HG02588 (cell line): ENCODE measurements around the gene SLC25A34.

Source experiments
- ATAC-seq: cut with Tn5 transposase; IDR thresholded peaks from one replicate; pipeline ENCODE4 v1.9.1; 2021; ENCODE audit warnings: mild to moderate bottlenecking, moderate library complexity; ENCODE audit not compliant: unreplicated experiment

SLC25A34 gene

GRCh38 chr1:15712168-15712567 is 23.9 kb upstream of the SLC25A34 start:
- no peak for ATAC-seq

DNA sequence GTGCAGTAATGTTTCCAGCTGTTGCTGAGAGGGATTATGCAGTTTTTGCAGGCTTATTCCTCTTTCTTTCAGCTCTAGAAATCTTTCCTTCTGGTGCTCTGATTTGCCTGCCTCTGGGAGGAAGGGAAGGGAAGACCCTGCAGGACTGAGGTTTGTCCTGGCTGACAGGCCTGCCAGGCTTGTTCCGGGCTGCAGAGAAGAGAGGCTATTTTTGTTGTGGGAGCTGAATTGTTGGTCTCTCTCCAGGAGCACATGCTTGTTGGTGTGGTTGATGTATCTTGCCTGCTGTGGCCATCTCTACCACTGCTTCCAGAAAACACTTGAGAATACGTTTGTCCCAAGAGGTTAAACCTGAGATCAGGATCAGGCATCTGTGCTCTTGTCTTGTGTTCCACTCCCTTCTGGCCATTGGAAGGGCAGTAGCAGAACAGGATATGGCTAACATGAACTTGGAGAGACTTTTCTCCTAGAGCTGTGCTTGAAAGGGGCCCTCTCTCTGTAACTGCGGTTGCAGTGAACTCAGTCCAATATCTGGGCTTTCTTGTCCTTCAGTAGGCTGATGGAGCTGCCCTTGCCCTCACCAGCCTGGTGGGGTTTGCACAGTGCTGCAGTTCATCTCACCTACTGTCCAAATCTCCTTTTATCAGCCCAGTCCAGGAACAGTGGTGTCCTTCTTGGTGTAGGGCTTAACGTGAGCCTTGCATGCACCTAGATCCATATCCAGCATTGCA is 21.5 kb upstream of the SLC25A34 start:
- ATAC-seq = no peak

- no peak for ATAC-seq
These were observed 18.5 kb upstream of the SLC25A34 start for GRCh38 chr1:15717418-15718125.

GRCh38 chr1:15718199-15718601 is 17.9 kb upstream of the SLC25A34 start:
- no peak for ATAC-seq

- ATAC-seq = no peak
These were observed 16.5 kb upstream of the SLC25A34 start for GRCh38 chr1:15719381-15720120.

- no peak for ATAC-seq
These were observed 15.2 kb upstream of the SLC25A34 start for GRCh38 chr1:15720861-15721260.

GRCh38 chr1:15722411-15722810 is 13.6 kb upstream of the SLC25A34 start:
- ATAC-seq = no peak

GRCh38 chr1:15722836-15723532 is 13.1 kb upstream of the SLC25A34 start:
- no peak for ATAC-seq

DNA sequence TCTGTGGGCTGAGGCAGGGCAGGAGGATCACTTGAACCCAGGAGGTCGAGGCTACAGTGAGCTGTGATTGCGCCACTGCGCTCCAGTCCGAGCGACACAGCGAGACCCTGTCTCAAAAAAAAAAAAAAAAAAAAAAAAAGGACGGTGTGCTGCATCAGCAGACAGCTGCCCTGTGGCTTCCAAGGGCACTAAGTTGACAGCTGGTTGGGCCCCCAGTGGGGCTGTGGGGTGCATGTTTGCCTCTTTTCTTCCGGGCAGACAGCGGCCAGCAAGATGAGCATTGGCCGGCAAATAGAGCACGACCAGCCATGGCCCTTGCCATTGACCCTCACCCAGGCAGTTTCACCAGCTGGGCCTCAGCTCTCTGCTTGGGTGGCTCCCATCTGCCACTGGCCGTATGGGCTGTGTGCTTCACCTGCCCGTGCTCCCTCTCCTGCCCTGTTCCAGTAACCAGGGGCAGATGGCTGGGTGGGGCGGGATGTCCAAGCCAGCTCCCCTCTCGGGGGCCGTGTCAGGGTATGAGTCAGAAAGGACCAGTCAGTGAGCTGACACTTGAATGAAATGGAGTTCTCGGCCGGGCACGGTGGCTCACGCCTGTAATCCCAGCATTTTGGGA is 12.3 kb upstream of the SLC25A34 start:
- no peak for ATAC-seq

DNA sequence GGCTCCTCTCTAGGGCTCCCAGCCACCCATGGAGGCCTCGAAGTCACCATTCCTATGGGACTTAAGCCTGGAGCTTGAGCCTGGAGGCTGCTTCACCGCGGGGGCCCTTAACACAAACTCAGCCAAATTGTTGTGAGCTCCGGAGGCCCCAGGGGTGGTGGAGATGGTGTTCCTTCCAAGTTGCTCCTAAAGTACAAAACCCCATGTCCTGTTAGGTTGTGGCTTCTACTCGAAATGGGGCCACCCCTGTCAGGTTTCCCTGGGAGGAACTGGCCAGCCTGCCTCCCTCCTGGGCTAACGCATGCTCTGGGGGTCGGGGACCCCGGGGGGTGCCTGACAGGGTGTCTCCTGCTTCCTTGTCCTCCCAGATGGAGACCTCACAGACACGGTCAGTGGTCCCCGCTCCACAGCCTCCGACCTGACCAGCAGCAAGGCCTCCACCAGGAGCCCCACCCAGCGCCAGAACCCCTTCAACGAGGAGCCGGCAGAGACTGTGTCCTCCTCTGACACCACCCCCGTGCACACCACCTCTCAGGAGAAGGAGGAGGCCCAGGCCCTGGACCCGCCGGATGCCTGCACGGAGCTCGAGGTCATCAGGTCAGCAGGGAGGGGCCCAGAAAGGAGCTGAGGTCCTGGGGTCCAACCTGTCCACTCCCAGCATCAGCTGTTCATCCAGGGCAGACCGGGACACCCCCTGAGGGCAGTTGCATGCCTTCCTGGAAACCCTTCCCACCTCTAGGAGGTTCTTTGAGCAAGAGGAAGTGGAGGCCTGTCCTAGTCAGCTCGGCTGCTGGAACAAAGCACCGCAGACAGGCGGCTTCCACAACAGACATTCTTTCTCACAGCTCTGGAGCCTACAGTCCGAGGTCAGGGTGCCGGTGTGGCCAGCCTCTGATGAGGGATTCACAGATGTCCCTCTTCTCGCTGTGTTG is 10.8 kb upstream of the SLC25A34 start:
- ATAC-seq = no peak

DNA sequence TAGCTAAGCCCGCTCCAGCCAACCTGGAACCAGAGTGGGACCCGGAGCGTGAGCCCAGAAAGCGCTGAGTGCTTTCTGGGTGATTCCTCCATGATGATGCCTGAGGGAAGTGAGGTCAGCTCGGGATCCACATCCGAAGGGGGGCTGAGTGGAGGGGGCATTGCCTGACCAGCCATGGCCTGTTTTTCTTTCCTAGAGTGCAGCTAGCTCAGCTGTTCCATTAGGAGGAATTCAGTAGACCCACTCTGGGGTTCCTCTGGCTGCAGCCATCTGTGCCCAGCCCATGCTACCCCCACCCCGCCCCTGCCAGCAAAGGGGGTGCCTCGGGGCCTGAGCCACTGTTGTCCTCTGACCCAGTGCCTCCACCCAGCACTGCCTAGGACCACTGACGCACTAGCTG is 9.6 kb upstream of the SLC25A34 start:
- no peak for ATAC-seq

GRCh38 chr1:15727021-15727420 is 9.0 kb upstream of the SLC25A34 start:
- ATAC-seq = no peak

DNA sequence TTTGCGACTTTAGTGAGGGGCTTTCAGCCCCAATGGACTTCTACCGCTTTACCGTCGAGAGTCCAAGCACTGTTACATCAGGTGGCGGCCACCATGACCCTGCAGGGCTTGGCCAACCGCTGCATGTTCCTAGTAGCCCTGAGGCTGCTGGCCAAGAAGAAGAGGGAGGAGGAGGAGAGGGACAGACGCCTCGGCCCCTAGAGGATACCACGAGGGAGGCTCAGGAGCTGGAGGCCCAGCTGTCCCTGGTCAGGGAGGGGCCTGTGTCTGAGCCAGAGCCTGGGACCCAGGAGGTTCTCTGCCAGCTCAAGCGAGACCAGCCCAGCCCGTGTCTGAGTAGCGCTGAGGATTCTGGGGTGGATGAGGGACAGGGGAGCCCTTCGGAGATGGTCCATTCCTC is 8.6 kb upstream of the SLC25A34 start:
- no peak for ATAC-seq

- no peak for ATAC-seq
These were observed 8.1 kb upstream of the SLC25A34 start for GRCh38 chr1:15727866-15728534.

GRCh38 chr1:15728937-15729657 is 7.0 kb upstream of the SLC25A34 start:
- ATAC-seq = no peak

DNA sequence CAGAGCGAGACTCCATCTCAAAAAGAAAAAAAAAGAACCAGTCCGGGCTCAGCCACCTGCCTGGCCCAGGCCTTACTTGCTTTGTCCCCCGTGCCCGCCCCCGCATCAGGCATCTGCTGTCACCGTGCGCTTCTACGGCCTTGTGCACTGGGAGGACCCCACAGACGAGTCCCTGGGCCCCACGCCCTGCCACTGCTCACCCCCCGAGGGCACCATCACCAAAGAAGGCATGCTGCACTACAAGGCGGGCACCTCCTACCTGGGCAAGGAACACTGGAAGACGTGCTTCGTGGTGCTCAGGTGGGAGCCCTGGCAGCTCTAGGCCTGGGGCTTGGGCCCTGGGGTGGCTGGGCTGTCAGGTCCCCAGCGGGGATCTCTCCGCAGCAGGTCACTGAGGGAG is 5.6 kb upstream of the SLC25A34 start:
- no peak for ATAC-seq

- ATAC-seq = no peak
These were observed 5.1 kb upstream of the SLC25A34 start for GRCh38 chr1:15730936-15731335.
